Measurements from ENCODE around the gene GRIP2.

GRCh38 chr3:14538451-14539088, 1.6 kb downstream of the GRIP2 start:
- TF ChIP-seq CTCF (IDR thresholded peaks at IDR 0.05) (no peak), POLR2AphosphoS5 (IDR thresholded peaks at IDR 0.05) (no peak), POLR2A (IDR thresholded peaks at IDR 0.05; ENCODE audit: low read depth) (no peak), EP300 (IDR thresholded peaks at IDR 0.05) (no peak)

Data from esophagus muscularis mucosa (tissue), 4 donors.